IMR-90 (cell line): ENCODE results near the gene PKD1. TPM values are rescaled to one million over a fixed set of nuclear protein-coding genes. Genes with fewer than 3 reads are reported as not detected.

Experiments used
- ATAC-seq: fragments of 200-7000 bp; cut with Tn5 transposase; 2 replicates; pipeline ENCODE4 v1.9.1; 2020; ENCODE audit warnings: low read depth, mild to moderate bottlenecking, moderate library complexity
- BruUV-seq: library from RNA; stranded (reverse); fragments of 400-500 nt; replicated peaks from 2 replicates; lab custom pipeline; 2021; lab: Mats Ljungman, UMichigan
- CTCF ChIA-PET: fragments of 300-600 bp; formaldehyde crosslinking; extraction: SDS; loops from one replicate; lab custom pipeline; 2021; ENCODE audit warnings: antibody characterized with exemption; lab: Yijun Ruan, JAX
- POLR2A ChIA-PET: fragments of 300-600 bp; sonication (Branson Sonifier 250); formaldehyde crosslinking; loops from one replicate; lab custom pipeline; 2022; ENCODE audit warnings: antibody characterized with exemption; ENCODE audit not compliant: unreplicated experiment; lab: Charles Lee
- DNase-seq: peaks from one replicate; pipeline ENCODE4 v3.0.0; 2013
- H2AFZ ChIP-seq: replicated peaks from 2 replicates; pipeline ENCODE3; 2013; ENCODE audit warnings: low read length, mild to moderate bottlenecking; ENCODE audit not compliant: poor library complexity
- H2AK5ac ChIP-seq: 2 replicates; pipeline ENCODE4 v1.6.1; 2013; ENCODE audit warnings: low read depth, low read length, inconsistent platforms
- H2AK9ac ChIP-seq: replicated peaks from 2 replicates; pipeline ENCODE3; 2013; ENCODE audit warnings: mild to moderate bottlenecking, low read depth, low read length, moderate library complexity; ENCODE audit not compliant: poor library complexity
- H2BK120ac ChIP-seq: 2 replicates; pipeline ENCODE4 v1.6.1; 2013; ENCODE audit warnings: low read depth, low read length, inconsistent platforms
- H2BK15ac ChIP-seq: 3 replicates; pipeline ENCODE4 v1.6.1; 2013; ENCODE audit warnings: low read depth, low read length, inconsistent platforms
- H2BK20ac ChIP-seq: 2 replicates; pipeline ENCODE4 v1.6.1; 2013; ENCODE audit warnings: low read depth, mild to moderate bottlenecking, inconsistent platforms, low read length, moderate library complexity
- H2BK5ac ChIP-seq: 2 replicates; pipeline ENCODE4 v1.6.1; 2013; ENCODE audit warnings: mild to moderate bottlenecking, low read depth, low read length, inconsistent platforms; ENCODE audit not compliant: poor library complexity, severe bottlenecking
- H3K14ac ChIP-seq: replicated peaks from 2 replicates; pipeline ENCODE4 v1.6.1; 2013; ENCODE audit warnings: low read depth, low read length, inconsistent platforms
- H3K18ac ChIP-seq: 2 replicates; pipeline ENCODE4 v1.6.1; 2013; ENCODE audit warnings: low read depth, low read length, control low read depth
- H3K23ac ChIP-seq: 2 replicates; pipeline ENCODE4 v1.6.1; 2013; ENCODE audit warnings: low read depth, low read length, inconsistent platforms
- H3K27ac ChIP-seq: 2 replicates; pipeline ENCODE4 v1.5.1; 2013; ENCODE audit warnings: mild to moderate bottlenecking, control low read depth, low read length; ENCODE audit not compliant: insufficient read depth
- H3K27me3 ChIP-seq: 2 replicates; pipeline ENCODE4 v1.6.1; 2013; ENCODE audit warnings: low read length; ENCODE audit not compliant: control insufficient read depth, insufficient read depth
- H3K36me3 ChIP-seq: 2 replicates; pipeline ENCODE4 v1.6.1; 2013; ENCODE audit warnings: low read length, mixed read lengths; ENCODE audit not compliant: control insufficient read depth, insufficient read depth
- H3K4ac ChIP-seq: 2 replicates; pipeline ENCODE4 v1.6.1; 2013; ENCODE audit warnings: low read depth, low read length, inconsistent platforms
- H3K4me1 ChIP-seq: 2 replicates; pipeline ENCODE4 v1.6.1; 2013; ENCODE audit warnings: low read length, mixed read lengths; ENCODE audit not compliant: control insufficient read depth, insufficient read depth
- H3K4me2 ChIP-seq: 2 replicates; pipeline ENCODE4 v1.6.1; 2013; ENCODE audit warnings: low read depth, mild to moderate bottlenecking, control low read depth, low read length, moderate library complexity
- H3K4me3 ChIP-seq: 2 replicates; pipeline ENCODE4 v1.5.1; 2013; ENCODE audit warnings: low read depth, mild to moderate bottlenecking, control low read depth, low read length, moderate library complexity; ENCODE audit not compliant: insufficient read depth
- H3K56ac ChIP-seq: 2 replicates; pipeline ENCODE4 v1.6.1; 2013; ENCODE audit warnings: low read length, inconsistent platforms; ENCODE audit not compliant: insufficient read depth; ENCODE audit errors: extremely low read depth
- H3K79me1 ChIP-seq, 2 experiments: 2 replicates each; pipeline ENCODE4 v1.6.1; 2013; ENCODE audit warnings: low read length in 2 of 2, inconsistent platforms in 1 of 2, low read depth in 1 of 2
- H3K9ac ChIP-seq: 2 replicates; pipeline ENCODE4 v1.6.1; 2013; ENCODE audit warnings: low read depth, low read length, control low read depth
- H3K9me1 ChIP-seq: 2 replicates; pipeline ENCODE4 v1.6.1; 2013; ENCODE audit warnings: low read length, inconsistent platforms; ENCODE audit not compliant: insufficient read depth
- H3K9me3 ChIP-seq: 2 replicates; pipeline ENCODE4 v1.6.1; 2013; ENCODE audit warnings: low read length; ENCODE audit not compliant: control insufficient read depth, insufficient read depth
- H4K20me1 ChIP-seq: 2 replicates; pipeline ENCODE4 v1.6.1; 2013; ENCODE audit warnings: low read length, inconsistent platforms; ENCODE audit not compliant: insufficient read depth
- H4K5ac ChIP-seq: 2 replicates; pipeline ENCODE4 v1.6.1; 2013; ENCODE audit warnings: mild to moderate bottlenecking, low read depth, low read length, control low read depth
- H4K8ac ChIP-seq, 2 experiments: 2 replicates each; pipeline ENCODE4 v1.6.1; 2013; ENCODE audit warnings: low read depth in 2 of 2, low read length in 2 of 2, control low read depth in 1 of 2, inconsistent platforms in 1 of 2
- H4K91ac ChIP-seq: 2 replicates; pipeline ENCODE4 v1.6.1; 2013; ENCODE audit warnings: low read depth, low read length, inconsistent platforms; ENCODE audit not compliant: insufficient read depth
- BHLHE40 ChIP-seq: fragments of 150-350 bp; IDR thresholded peaks from 2 replicates; pipeline ENCODE4 v1.6.1; 2016; ENCODE audit warnings: mild to moderate bottlenecking, low read depth, low read length
- CEBPB ChIP-seq: IDR thresholded peaks from 2 replicates; pipeline ENCODE4 v1.6.1; 2012; ENCODE audit warnings: low read depth, low read length, improper control_type of control experiment
- MAFK ChIP-seq: IDR thresholded peaks from 2 replicates; pipeline ENCODE4 v1.6.1; 2012; ENCODE audit warnings: low read depth, low read length, improper control_type of control experiment
- NFE2L2 ChIP-seq: fragments of 150-350 bp; IDR thresholded peaks from 2 replicates; pipeline ENCODE4 v1.6.1; 2016; ENCODE audit warnings: low read depth, mild to moderate bottlenecking, low read length
- POLR2A ChIP-seq: IDR thresholded peaks from 2 replicates; pipeline ENCODE4 v1.6.1; 2012; ENCODE audit warnings: mild to moderate bottlenecking, low read depth, low read length
- RAD21 ChIP-seq: IDR thresholded peaks from 2 replicates; pipeline ENCODE4 v1.6.1; 2012; ENCODE audit warnings: low read length, improper control_type of control experiment
- RCOR1 ChIP-seq: IDR thresholded peaks from 2 replicates; pipeline ENCODE4 v1.6.1; 2012; ENCODE audit warnings: mild to moderate bottlenecking, low read length, improper control_type of control experiment; ENCODE audit not compliant: insufficient replicate concordance
- RFX5 ChIP-seq: IDR thresholded peaks from 2 replicates; pipeline ENCODE4 v1.8.0; 2012; ENCODE audit warnings: low read depth, mild to moderate bottlenecking, low read length, moderate library complexity
- SMC3 ChIP-seq: fragments of 150-350 bp; IDR thresholded peaks from 2 replicates; pipeline ENCODE4 v1.6.1; 2016; ENCODE audit warnings: low read depth, mild to moderate bottlenecking, antibody characterized with exemption, low read length, moderate library complexity
- WGBS, 2 experiments: methylation state at CpG; one replicate each; pipeline versions ENCODE4 v1.1.5 to v1.1.7; 2013; ENCODE audit warnings: missing lambda C conversion rate in 2 of 2; ENCODE audit not compliant: insufficient read length in 1 of 2; ENCODE audit errors: extremely low coverage in 2 of 2; 5-methylcytosine and 5-hydroxymethylcytosine counted together
- dilution Hi-C: fragments of 300-500 bp; cut with HindIII; formaldehyde crosslinking; loops from one replicate; pipeline ENCODE4 v1.14.3; 2018; ENCODE audit warnings: low sequenced_read_pairs; ENCODE audit not compliant: unreplicated experiment
- in situ Hi-C: fragments of 300-500 bp; cut with MboI; formaldehyde crosslinking; loops from 3 replicates; pipeline ENCODE4 v1.14.3; 2019; ENCODE audit warnings: low sequenced_read_pairs, inconsistent platforms, mixed read lengths
- intact Hi-C: fragments of 100-400 bp; cut with micrococcal nuclease; formaldehyde crosslinking; loops from 2 replicates; pipeline ENCODE4 v1.10.0; 2022
- polyA plus RNA-seq, 3 experiments: library from polyadenylated mRNA; depleted of rRNA; stranded (reverse); fragments of >200 nt; gene quantifications; 2 replicates each; pipeline ENCODE4 v1.2.3, GENCODE V29; 2012; ENCODE audit warnings: low replicate concordance in 1 of 3
- total RNA-seq: library from RNA; depleted of rRNA; stranded (reverse); fragments of >200 nt; gene quantifications from 2 replicates; pipeline ENCODE4 v1.2.3, GENCODE V29; 2012
- TF ChIP-seq, protein P1 (sequence below): conservative IDR thresholded peaks from 2 replicates; pipeline ENCODE4 v1.5.1; 2012; ENCODE audit warnings: mild to moderate bottlenecking, low read depth, low read length, improper control_type of control experiment

Gene PKD1
- total and polyA plus RNA-seq, 2 of the 4 experiments (the other 2 are of a cell fraction) = 7.9 to 97.3 TPM

DNA sequence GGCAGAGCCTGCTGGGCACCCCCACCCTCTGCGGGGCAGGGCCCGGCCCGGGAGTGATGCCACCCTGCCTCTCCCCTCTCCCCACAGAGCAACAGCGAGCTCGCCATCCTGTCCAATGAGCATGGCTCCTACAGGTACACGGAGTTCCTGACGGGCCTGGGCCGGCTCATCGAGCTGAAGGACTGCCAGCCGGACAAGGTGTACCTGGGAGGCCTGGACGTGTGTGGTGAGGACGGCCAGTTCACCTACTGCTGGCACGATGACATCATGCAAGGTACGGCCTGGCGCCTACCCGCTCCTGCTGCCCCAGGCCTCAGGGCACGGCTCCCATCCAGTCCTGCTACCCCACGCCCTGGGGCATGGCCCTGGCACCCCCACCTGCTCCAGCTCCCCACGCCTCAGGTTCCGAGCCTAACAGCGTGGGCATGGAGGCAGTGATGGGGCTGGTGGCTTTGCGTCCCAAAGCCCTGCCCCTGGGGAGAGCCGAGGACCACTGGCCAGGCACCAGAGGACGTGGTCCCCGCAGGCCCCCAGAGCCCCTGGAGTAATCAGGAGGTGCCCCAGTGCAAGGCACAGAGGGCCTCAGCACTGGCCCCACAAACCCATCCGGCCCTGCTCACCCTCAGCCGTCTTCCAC is 49.5 kb downstream of the PKD1 start:
- H2BK120ac ChIP-seq = no peak overlapping the region
- H3K27me3 ChIP-seq = no peaks in the 10 kb centered on the region
- H2AK5ac ChIP-seq = no peak overlapping the region
- TF ChIP-seq CEBPB (no peak), SMC3 (no peak), NFE2L2 (no peak), MAFK (no peak), POLR2A (no peak), RCOR1 (no peak), RFX5 (no peak), BHLHE40 (no peak), RAD21 (no peak)
- TF ChIP-seq, protein P1, sequence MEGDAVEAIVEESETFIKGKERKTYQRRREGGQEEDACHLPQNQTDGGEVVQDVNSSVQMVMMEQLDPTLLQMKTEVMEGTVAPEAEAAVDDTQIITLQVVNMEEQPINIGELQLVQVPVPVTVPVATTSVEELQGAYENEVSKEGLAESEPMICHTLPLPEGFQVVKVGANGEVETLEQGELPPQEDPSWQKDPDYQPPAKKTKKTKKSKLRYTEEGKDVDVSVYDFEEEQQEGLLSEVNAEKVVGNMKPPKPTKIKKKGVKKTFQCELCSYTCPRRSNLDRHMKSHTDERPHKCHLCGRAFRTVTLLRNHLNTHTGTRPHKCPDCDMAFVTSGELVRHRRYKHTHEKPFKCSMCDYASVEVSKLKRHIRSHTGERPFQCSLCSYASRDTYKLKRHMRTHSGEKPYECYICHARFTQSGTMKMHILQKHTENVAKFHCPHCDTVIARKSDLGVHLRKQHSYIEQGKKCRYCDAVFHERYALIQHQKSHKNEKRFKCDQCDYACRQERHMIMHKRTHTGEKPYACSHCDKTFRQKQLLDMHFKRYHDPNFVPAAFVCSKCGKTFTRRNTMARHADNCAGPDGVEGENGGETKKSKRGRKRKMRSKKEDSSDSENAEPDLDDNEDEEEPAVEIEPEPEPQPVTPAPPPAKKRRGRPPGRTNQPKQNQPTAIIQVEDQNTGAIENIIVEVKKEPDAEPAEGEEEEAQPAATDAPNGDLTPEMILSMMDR = no peak
- peaks cover 25% of the 10 kb centered on the region for H4K20me1 ChIP-seq
- peaks cover 0 to 3% of the 10 kb centered on the region in 2 experiments; a peak in 1 of 4 replicates for H3K79me1 ChIP-seq
- H3K4me2 ChIP-seq = no peak overlapping the region
- no peak overlapping the region for H3K4me3 ChIP-seq
- no peak overlapping the region for H3K18ac ChIP-seq
- BruUV-seq = no TSS peak
- H3K36me3 ChIP-seq = peaks cover 87% of the 10 kb centered on the region
- H2AFZ ChIP-seq = peak overlapping the region; percentile 21
- CTCF ChIA-PET = no interaction called here
- H2BK5ac ChIP-seq = no peak overlapping the region
- no peak overlapping the region for H3K27ac ChIP-seq
- no peak overlapping the region for H3K4ac ChIP-seq
- no peak overlapping the region for H3K14ac ChIP-seq
- H2AK9ac ChIP-seq = peak overlapping the region; percentile 71
- in situ Hi-C loops = no loop called here
- H3K56ac ChIP-seq = no peak overlapping the region
- intact Hi-C loops = no loop called here
- no peak overlapping the region for H2BK15ac ChIP-seq
- POLR2A ChIA-PET = no interaction called here
- WGBS, 2 experiments = 95% methylated on average over 21 of the region's 27 CpGs; no CpG with 5 or more reads in 1 of the 2 experiments
- no peak overlapping the region for H3K9ac ChIP-seq
- H3K9me1 ChIP-seq = no peaks in the 10 kb centered on the region
- H2BK20ac ChIP-seq = no peak overlapping the region
- ATAC-seq (no peak), DNase-seq (no peak)
- peaks cover 3% of the 10 kb centered on the region; the same call in 1 of the 2 replicates for H3K4me1 ChIP-seq
- dilution Hi-C loops = no loop called here
- H4K91ac ChIP-seq = no peak overlapping the region
- no peak overlapping the region for H4K5ac ChIP-seq
- no peaks in the 10 kb centered on the region for H3K9me3 ChIP-seq
- H4K8ac ChIP-seq = no peak overlapping the region
- H3K23ac ChIP-seq = no peak overlapping the region
